Esophagus muscularis mucosa (tissue), 4 donors: ENCODE results near the gene C9orf43. TPM values are rescaled to one million over a fixed set of nuclear protein-coding genes. Genes with fewer than 3 reads are reported as not detected.
"Not testable (repeated sequence)": the region's sequence is repeated elsewhere in the genome, so short reads cannot be mapped to it uniquely, and the experiment has no call there.

Experiments
- DNase-seq: peaks from one replicate; pipeline ENCODE4 v3.0.0-alpha.2; 2017; ENCODE audit errors: extremely low spot score
- H3K27ac ChIP-seq, 4 donors: fragments of 200-600 bp; sonication (generic); replicated peaks in 1 of 4; 1 replicate in 3 of 4; 2 replicates in 1 of 4; pipeline ENCODE4 v1.5.1; 2016 to 2019; ENCODE audit warnings: mild to moderate bottlenecking in 1 of 4
- H3K27me3 ChIP-seq, 4 donors: fragments of 200-600 bp; sonication (generic); one replicate each; pipeline versions ENCODE4 v1.5.1 to v1.6.0; 2016 to 2019
- H3K36me3 ChIP-seq, 4 donors: fragments of 200-600 bp; sonication (generic); one replicate each; pipeline ENCODE4 v1.5.1; 2016 to 2019
- H3K4me1 ChIP-seq, 4 donors: fragments of 200-600 bp; sonication (generic); one replicate each; pipeline ENCODE4 v1.5.1; 2016 to 2019
- H3K4me3 ChIP-seq, 4 donors: fragments of 200-600 bp; sonication (generic); 1 replicate in 2 of 4; 2 replicates in 2 of 4; pipeline ENCODE4 v1.5.1; 2016 to 2019; ENCODE audit warnings: mild to moderate bottlenecking in 4 of 4, moderate library complexity in 1 of 4
- H3K9me3 ChIP-seq, 4 donors: fragments of 200-600 bp; sonication (generic); 1 replicate in 3 of 4; 2 replicates in 1 of 4; pipeline ENCODE4 v1.5.1; 2016 to 2019
- EP300 ChIP-seq: sonication (generic); formaldehyde crosslinking; IDR thresholded peaks from one replicate; pipeline ENCODE4 v1.6.1; 2017; ENCODE audit warnings: antibody characterized with exemption
- POLR2A ChIP-seq: fragments of 450-650 bp; IDR thresholded peaks from one replicate; pipeline ENCODE4 v1.6.1; 2017; ENCODE audit warnings: antibody characterized with exemption, moderate library complexity, mild to moderate bottlenecking, low read depth
- POLR2AphosphoS5 ChIP-seq, 2 donors: sonication (generic); formaldehyde crosslinking; IDR thresholded peaks; one replicate each; pipeline ENCODE4 v1.6.1; 2017; ENCODE audit warnings: antibody characterized with exemption in 2 of 2
- WGBS: methylation state at CpG from one replicate; pipeline ENCODE4 v1.1.5; 2018; 5-methylcytosine and 5-hydroxymethylcytosine counted together
- intact Hi-C: fragments of 100-400 bp; cut with DNase I; formaldehyde crosslinking; loops from one replicate; pipeline ENCODE4 v1.15.1; 2023
- total RNA-seq, 4 donors: library from RNA; depleted of rRNA; stranded (reverse); fragments of >200 nt; gene quantifications; one replicate each; pipeline versions ENCODE4 v1.1.0 to v1.2.1, GENCODE V29; 2016
- TF ChIP-seq, protein P1 (sequence below), 3 experiments: fragments of 200-600 bp in 2 of 3; fragments of 450-650 bp in 1 of 3; sonication (generic) in 2 of 3; IDR thresholded peaks; one replicate each; pipeline ENCODE4 v1.5.1; 2017 to 2019; ENCODE audit warnings: antibody characterized with exemption in 3 of 3, mild to moderate bottlenecking in 2 of 3, moderate library complexity in 1 of 3

Gene C9orf43
- total RNA-seq, 4 donors from 2014 or later, result 0.17 to 1.8 TPM; not detected in 2

DNA sequence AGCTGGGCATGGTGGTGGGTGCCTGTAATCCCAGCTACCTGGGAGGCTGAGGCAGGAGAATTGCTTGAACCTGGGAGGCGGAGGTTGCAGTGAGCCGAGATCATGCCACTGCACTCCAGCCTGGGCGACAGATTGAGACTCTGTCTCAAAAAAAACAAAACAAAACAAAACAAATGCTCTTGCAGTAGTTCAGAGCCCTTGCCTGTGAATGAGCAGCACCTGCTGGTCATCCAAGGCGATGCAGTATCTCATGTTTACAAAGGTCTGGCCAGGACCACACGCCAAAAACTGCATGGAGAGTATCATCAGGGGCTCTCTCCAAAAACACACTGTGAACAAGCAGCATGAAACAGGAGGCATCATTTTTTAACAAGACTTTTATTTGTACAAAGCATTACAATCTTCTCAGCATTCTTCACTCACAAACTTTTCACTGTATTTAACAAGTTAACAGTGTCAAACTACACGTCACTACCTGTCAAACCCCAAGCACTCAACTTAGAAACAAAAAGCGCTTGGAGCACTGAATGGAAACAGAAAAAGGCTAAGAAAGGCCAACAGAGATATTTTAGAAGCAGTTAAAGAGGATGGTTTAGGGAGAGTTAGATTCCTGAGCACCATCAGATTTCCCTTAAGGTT is 3.6 kb upstream of the C9orf43 start:
- H3K4me3 ChIP-seq, H3K9me3 ChIP-seq, DNase-seq, H3K27me3 ChIP-seq: not testable (repeated sequence)
- TF ChIP-seq, protein P1, sequence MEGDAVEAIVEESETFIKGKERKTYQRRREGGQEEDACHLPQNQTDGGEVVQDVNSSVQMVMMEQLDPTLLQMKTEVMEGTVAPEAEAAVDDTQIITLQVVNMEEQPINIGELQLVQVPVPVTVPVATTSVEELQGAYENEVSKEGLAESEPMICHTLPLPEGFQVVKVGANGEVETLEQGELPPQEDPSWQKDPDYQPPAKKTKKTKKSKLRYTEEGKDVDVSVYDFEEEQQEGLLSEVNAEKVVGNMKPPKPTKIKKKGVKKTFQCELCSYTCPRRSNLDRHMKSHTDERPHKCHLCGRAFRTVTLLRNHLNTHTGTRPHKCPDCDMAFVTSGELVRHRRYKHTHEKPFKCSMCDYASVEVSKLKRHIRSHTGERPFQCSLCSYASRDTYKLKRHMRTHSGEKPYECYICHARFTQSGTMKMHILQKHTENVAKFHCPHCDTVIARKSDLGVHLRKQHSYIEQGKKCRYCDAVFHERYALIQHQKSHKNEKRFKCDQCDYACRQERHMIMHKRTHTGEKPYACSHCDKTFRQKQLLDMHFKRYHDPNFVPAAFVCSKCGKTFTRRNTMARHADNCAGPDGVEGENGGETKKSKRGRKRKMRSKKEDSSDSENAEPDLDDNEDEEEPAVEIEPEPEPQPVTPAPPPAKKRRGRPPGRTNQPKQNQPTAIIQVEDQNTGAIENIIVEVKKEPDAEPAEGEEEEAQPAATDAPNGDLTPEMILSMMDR (IDR thresholded peaks at IDR 0.05), result peak; percentile 50 to 71 (median 58)
- peaks cover 14 to 31% (median 26%) of the 10 kb centered on the region in 4 donors for H3K4me1 ChIP-seq
- peak overlapping the region in 2 of 4 donors; percentile 15 to 28 for H3K27ac ChIP-seq
- intact Hi-C loops, result loop anchor here (5.0 to 10.0 kb wide), 4 partner anchors 48 to 135 kb away; partner anchors contain the start of genes BSPRY, RNF183 and WDR31
- H3K36me3 ChIP-seq, result peaks cover 6 to 23% (median 19%) of the 10 kb centered on the region in 4 donors
- WGBS, result 32% methylated on average over 7 of the region's 7 CpGs

DNA sequence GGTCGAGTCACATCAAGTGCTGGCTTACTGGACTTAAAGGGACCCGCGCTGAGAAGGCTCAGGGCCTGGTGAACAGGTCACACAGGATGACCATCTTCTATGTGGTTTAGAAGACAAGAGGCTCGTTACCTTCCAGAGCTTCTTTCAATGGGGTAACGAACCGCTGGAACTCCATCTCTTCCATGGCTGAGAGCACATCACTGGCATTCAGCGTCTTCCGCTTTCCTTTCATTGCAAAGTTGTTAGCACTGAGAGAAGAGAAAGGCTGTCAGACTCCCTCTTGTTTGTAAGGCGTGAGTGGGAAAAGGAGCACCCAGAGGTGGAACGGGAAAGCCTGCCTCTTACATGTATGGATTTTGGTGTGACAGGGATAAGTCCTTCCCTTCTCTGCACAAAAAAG is 1.1 kb upstream of the C9orf43 start:
- Histone ChIP-seq H3K9me3 (no peaks in the 10 kb centered on the region), H3K4me3 (peak overlapping the region; percentile 71 to 88 (median 82)), H3K4me1 (peaks cover 14 to 31% (median 25%) of the 10 kb centered on the region in 4 donors), H3K27me3 (no peaks in the 10 kb centered on the region), H3K36me3 (peaks cover 6 to 23% (median 19%) of the 10 kb centered on the region in 4 donors), H3K27ac (peak overlapping the region; percentile 90 to 97 (median 96))
- DNase-seq, result no peak
- intact Hi-C loops, result loop anchor here (5.0 to 10.0 kb wide), 4 partner anchors 45 to 137 kb away; partner anchors contain the start of genes BSPRY, RNF183 and WDR31
- TF ChIP-seq, protein P1 (IDR thresholded peaks at IDR 0.05), result no peak
- TF ChIP-seq POLR2A (no peak), EP300 (no peak)
- 50% methylated on average over 10 of the region's 10 CpGs for WGBS

GRCh38 chr9:113409883-113410206 is 702 bp upstream of the C9orf43 start:
- intact Hi-C loops, result loop anchor here (5.0 to 10.0 kb wide), 4 partner anchors 45 to 138 kb away; partner anchors contain the start of genes BSPRY, RNF183 and WDR31
- 2% methylated on average over 10 of the region's 20 CpGs for WGBS
- Histone ChIP-seq H3K4me1 (peaks cover 14 to 31% (median 25%) of the 10 kb centered on the region in 4 donors), H3K4me3 (peak overlapping the region; percentile 71 to 88 (median 82)), H3K36me3 (peaks cover 6 to 23% (median 19%) of the 10 kb centered on the region in 4 donors), H3K9me3 (no peaks in the 10 kb centered on the region), H3K27me3 (no peaks in the 10 kb centered on the region), H3K27ac (peak overlapping the region; percentile 90 to 97 (median 96))
- TF ChIP-seq, protein P1 (IDR thresholded peaks at IDR 0.05), result no peak
- no peak for TF ChIP-seq POLR2AphosphoS5 (IDR thresholded peaks at IDR 0.05)
- no peak for TF ChIP-seq EP300
- TF ChIP-seq POLR2A, result no peak
- no peak for DNase-seq

DNA sequence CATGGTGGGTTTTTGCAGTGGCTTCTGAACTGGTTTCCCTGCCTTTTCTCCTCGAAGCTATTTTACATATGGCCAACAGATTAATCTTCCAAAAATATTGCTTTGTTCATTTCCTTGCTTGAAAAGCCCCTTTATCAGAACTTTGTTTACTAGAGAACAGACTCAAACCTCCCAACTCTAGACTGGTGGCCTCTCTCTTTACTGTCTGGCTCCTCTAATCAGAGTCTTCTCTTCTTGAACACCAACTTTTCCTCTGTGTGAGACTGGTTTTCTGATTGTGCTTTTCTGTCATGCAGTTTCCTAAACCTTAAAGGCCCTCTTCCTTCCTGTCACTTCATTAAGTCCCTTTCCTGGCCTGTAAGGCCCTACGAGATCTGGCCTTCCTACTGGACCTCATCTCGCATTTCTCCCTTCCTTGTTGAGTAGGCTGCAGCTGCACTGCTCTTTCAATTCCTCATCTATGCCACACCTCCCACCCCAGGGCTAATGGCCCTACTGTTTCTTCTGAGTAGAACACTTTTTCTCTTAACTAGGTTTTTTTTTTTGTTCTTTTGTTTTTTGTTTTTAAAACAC is 5.7 kb downstream of the C9orf43 start:
- no peaks in the 10 kb centered on the region for H3K36me3 ChIP-seq
- 72% methylated on average over 3 of the region's 3 CpGs for WGBS

More for the DNA sequence above, 5.7 kb downstream of the C9orf43 start:
- H3K9me3 ChIP-seq, result no peaks in the 10 kb centered on the region
- TF ChIP-seq POLR2A (no peak), EP300 (no peak), POLR2AphosphoS5 (IDR thresholded peaks at IDR 0.05) (no peak)
- TF ChIP-seq, protein P1 (IDR thresholded peaks at IDR 0.05), result no peak
- intact Hi-C loops, result no loop called here
- H3K4me3 ChIP-seq, result no peak overlapping the region
- peaks cover 0 to 6% (median 5%) of the 10 kb centered on the region in 4 donors for H3K4me1 ChIP-seq
- no peak for DNase-seq
- no peaks in the 10 kb centered on the region for H3K27me3 ChIP-seq
- H3K27ac ChIP-seq, result no peak overlapping the region
